ENCODE data around the gene SETD3. TPM values are rescaled to one million over a fixed set of nuclear protein-coding genes. Genes with fewer than 3 reads are reported as not detected.
A peak's percentile ranks its signal among the peaks of the same experiment; 100 is the strongest.

Gene SETD3
- total RNA-seq, 1 donor from 2014 or later: 62.8 TPM

- H3K9ac ChIP-seq (ENCODE audit: low read length): no peak overlapping the region
Measured at GRCh38 chr14:99516871-99517642, 36.4 kb upstream of the SETD3 start.

GRCh38 chr14:99516156-99516870 is 35.7 kb upstream of the SETD3 start:
- no peak overlapping the region for H3K4me2 ChIP-seq (ENCODE audit: low read length)
- H3K4me3 ChIP-seq (ENCODE audit: insufficient read depth, low read depth, low read length): no peak overlapping the region
- H3K9ac ChIP-seq (ENCODE audit: low read length): no peak overlapping the region
- FAIRE-seq (no peak), DNase-seq (ENCODE audit: low read depth) (no peak)
- no peaks in the 10 kb centered on the region for H3K36me3 ChIP-seq (ENCODE audit: insufficient read depth, low read length)
- peaks cover 6% of the 10 kb centered on the region for H3K4me1 ChIP-seq (ENCODE audit: insufficient read depth, low read length)
- peaks cover 2% of the 10 kb centered on the region for H3K36me3 Mint-ChIP-seq (ENCODE audit: low read depth, unreplicated experiment)
- no peaks in the 10 kb centered on the region for H3K9me3 ChIP-seq (ENCODE audit: insufficient read depth, low read depth, low read length)
- no peaks in the 10 kb centered on the region for H3K9me3 Mint-ChIP-seq (ENCODE audit: unreplicated experiment)
- no peak overlapping the region for H3K4me3 Mint-ChIP-seq (ENCODE audit: unreplicated experiment)
- peak overlapping the region; percentile 47 for H3K27ac Mint-ChIP-seq (ENCODE audit: unreplicated experiment)
- peaks cover 19% of the 10 kb centered on the region for H4K20me1 ChIP-seq (ENCODE audit: insufficient read depth, low read length)
- H3K27me3 Mint-ChIP-seq (ENCODE audit: low read depth, unreplicated experiment): no peaks in the 10 kb centered on the region
- TF ChIP-seq CTCF (IDR thresholded peaks at IDR 0.05; ENCODE audit: insufficient read depth, low read depth, low read length) (no peak), EZH2 (IDR thresholded peaks at IDR 0.05; ENCODE audit: insufficient read depth, low read length) (no peak)
- no peak overlapping the region for H3K27ac ChIP-seq (ENCODE audit: low read depth, low read length)
- no peak overlapping the region for H2AFZ ChIP-seq (ENCODE audit: low read depth, low read length)
- H3K4me1 Mint-ChIP-seq (ENCODE audit: low read depth, unreplicated experiment): no peaks in the 10 kb centered on the region
- H3K27me3 ChIP-seq (ENCODE audit: insufficient read depth, low read length): no peaks in the 10 kb centered on the region
- peaks cover 12% of the 10 kb centered on the region for H3K79me2 ChIP-seq (ENCODE audit: insufficient read depth, low read length)

More at GRCh38 chr14:99516871-99517642, 36.4 kb upstream of the SETD3 start:
- Histone ChIP-seq H3K79me2 (ENCODE audit: insufficient read depth, low read length) (peaks cover 14% of the 10 kb centered on the region), H3K4me1 (ENCODE audit: insufficient read depth, low read length) (peaks cover 3% of the 10 kb centered on the region), H3K4me3 (ENCODE audit: insufficient read depth, low read depth, low read length) (no peak overlapping the region), H3K9me3 (ENCODE audit: insufficient read depth, low read depth, low read length) (no peaks in the 10 kb centered on the region), H2AFZ (ENCODE audit: low read depth, low read length) (no peak overlapping the region), H4K20me1 (ENCODE audit: insufficient read depth, low read length) (peaks cover 19% of the 10 kb centered on the region), H3K27me3 (ENCODE audit: insufficient read depth, low read length) (no peaks in the 10 kb centered on the region), H3K36me3 (ENCODE audit: insufficient read depth, low read length) (no peaks in the 10 kb centered on the region), H3K27ac (ENCODE audit: low read depth, low read length) (no peak overlapping the region), H3K4me2 (ENCODE audit: low read length) (no peak overlapping the region)
- H3K27ac Mint-ChIP-seq (ENCODE audit: unreplicated experiment): peak overlapping the region; percentile 47
- H3K27me3 Mint-ChIP-seq (ENCODE audit: low read depth, unreplicated experiment): no peaks in the 10 kb centered on the region
- FAIRE-seq (no peak), DNase-seq (ENCODE audit: low read depth) (no peak)
- no peak overlapping the region for H3K4me3 Mint-ChIP-seq (ENCODE audit: unreplicated experiment)
- no peaks in the 10 kb centered on the region for H3K9me3 Mint-ChIP-seq (ENCODE audit: unreplicated experiment)
- TF ChIP-seq EZH2 (IDR thresholded peaks at IDR 0.05; ENCODE audit: insufficient read depth, low read length) (no peak), CTCF (IDR thresholded peaks at IDR 0.05; ENCODE audit: insufficient read depth, low read depth, low read length) (no peak)
- H3K36me3 Mint-ChIP-seq (ENCODE audit: low read depth, unreplicated experiment): peaks cover 2% of the 10 kb centered on the region
- no peaks in the 10 kb centered on the region for H3K4me1 Mint-ChIP-seq (ENCODE audit: low read depth, unreplicated experiment)
